T-cell (primary cell): ENCODE data around the gene UVRAG. TPM values are rescaled to one million over a fixed set of nuclear protein-coding genes. Genes with fewer than 3 reads are reported as not detected.

ENCODE experiments used
- ATAC-seq, 4 experiments: fragments of 200-7000 bp in 3 of 4; fragments of 150-1000 bp in 1 of 4; cut with Tn5 transposase; replicated peaks in 1 of 4; 1 replicate in 3 of 4; 2 replicates in 1 of 4; pipeline ENCODE4 v1.10.0; 2021; ENCODE audit warnings: moderate library complexity in 3 of 4, mild to moderate bottlenecking in 2 of 4, moderate number of reproducible peaks in 1 of 4
- CTCF ChIA-PET, 2 donors: fragments of 300-600 bp; sonication (Branson Sonifier 250); formaldehyde crosslinking; loops; one replicate each; lab custom pipeline; 2022; ENCODE audit warnings: antibody characterized with exemption in 2 of 2; lab: Charles Lee
- POLR2A ChIA-PET, 2 donors: fragments of 300-600 bp; sonication (Branson Sonifier 250); formaldehyde crosslinking; loops; one replicate each; lab custom pipeline; 2022; ENCODE audit warnings: antibody characterized with exemption in 2 of 2; lab: Charles Lee
- DNase-seq, 35 experiments: peaks; one replicate each; pipeline versions ENCODE4 v3.0.0 to v3.0.0-alpha.2; 2013 to 2023
- H3K27ac ChIP-seq: one replicate; pipeline ENCODE4 v1.5.1; 2013; ENCODE audit warnings: low read length
- H3K27me3 ChIP-seq, 2 experiments: replicated peaks in 1 of 2; 1 replicate in 1 of 2; 2 replicates in 1 of 2; pipeline versions ENCODE4 v1.6.1 to v1.7.0; 2013; ENCODE audit warnings: low read length in 1 of 2, mixed read lengths in 1 of 2; ENCODE audit not compliant: control insufficient read depth in 2 of 2, insufficient read depth in 2 of 2; ENCODE audit errors: extremely low read depth in 1 of 2
- H3K36me3 ChIP-seq, 2 donors: 1 replicate in 1 of 2; 2 replicates in 1 of 2; pipeline versions ENCODE4 v1.6.1 to v1.7.0; 2013; ENCODE audit warnings: low read length in 1 of 2; ENCODE audit not compliant: control insufficient read depth in 2 of 2, insufficient read depth in 1 of 2; ENCODE audit errors: extremely low read depth in 1 of 2
- H3K4me1 ChIP-seq, 2 experiments: 1 replicate in 1 of 2; 2 replicates in 1 of 2; pipeline versions ENCODE4 v1.6.1 to v1.7.0; 2013; ENCODE audit warnings: low read length in 2 of 2, mixed read lengths in 1 of 2; ENCODE audit not compliant: insufficient read depth in 2 of 2, control insufficient read depth in 1 of 2; ENCODE audit errors: extremely low read depth in 1 of 2
- H3K4me3 ChIP-seq, 2 donors: 1 replicate in 1 of 2; 2 replicates in 1 of 2; pipeline versions ENCODE4 v1.5.1 to v1.7.0; 2013; ENCODE audit warnings: mild to moderate bottlenecking in 2 of 2, low read length in 1 of 2, moderate library complexity in 1 of 2; ENCODE audit not compliant: control insufficient read depth in 1 of 2; ENCODE audit errors: extremely low read depth in 1 of 2
- H3K9me3 ChIP-seq: 2 replicates; pipeline ENCODE4 v1.7.0; 2013
- H3K27ac Mint-ChIP-seq, 2 donors: one replicate each; pipeline ENCODE4 v1.8.0; 2020 to 2021; ENCODE audit warnings: mild to moderate bottlenecking in 2 of 2, mixed read lengths in 2 of 2
- H3K27me3 Mint-ChIP-seq, 2 donors: one replicate each; pipeline ENCODE4 v1.8.0; 2021 to 2022; ENCODE audit warnings: mixed read lengths in 2 of 2
- H3K36me3 Mint-ChIP-seq: one replicate; pipeline ENCODE4 v1.8.0; 2021; ENCODE audit warnings: mixed read lengths
- H3K4me1 Mint-ChIP-seq, 3 donors: one replicate each; pipeline ENCODE4 v1.8.0; 2020 to 2022; ENCODE audit warnings: mixed read lengths in 3 of 3, mild to moderate bottlenecking in 1 of 3
- H3K4me3 Mint-ChIP-seq, 3 donors: one replicate each; pipeline ENCODE4 v1.8.0; 2020 to 2022; ENCODE audit warnings: mild to moderate bottlenecking in 3 of 3, mixed read lengths in 3 of 3, moderate library complexity in 3 of 3
- H3K9me3 Mint-ChIP-seq, 3 donors: one replicate each; pipeline ENCODE4 v1.8.0; 2020 to 2022; ENCODE audit warnings: mixed read lengths in 3 of 3
- WGBS: methylation state at CpG from one replicate; pipeline ENCODE4 v1.1.5; 2013; ENCODE audit warnings: missing lambda C conversion rate; ENCODE audit not compliant: insufficient coverage; 5-methylcytosine and 5-hydroxymethylcytosine counted together
- total RNA-seq, 35 experiments: library from RNA in 6 of 35; stranded (reverse) in 6 of 35; fragments of 120-200 nt in 1 of 35; gene quantifications; one replicate each; pipeline versions ENCODE4 v1.2.1 to v1.2.4 and lab custom pipeline; 2013 to 2026

The UVRAG gene
- total RNA-seq, 5 donors from 2014 or later (not counting 1 experiment from before 2014, with no cell fraction given): 22.4 to 32.8 (median 27.6) TPM

GRCh38 chr11:75939516-75939915 is 124.5 kb downstream of the UVRAG start:
- Histone ChIP-seq H3K4me3 (no peak overlapping the region), H3K36me3 (no peaks in the 10 kb centered on the region), H3K9me3 (no peaks in the 10 kb centered on the region), H3K4me1 (no peaks in the 10 kb centered on the region), H3K27ac (no peak overlapping the region), H3K27me3 (no peaks in the 10 kb centered on the region)
- H3K36me3 Mint-ChIP-seq: peaks cover 7% of the 10 kb centered on the region
- H3K27me3 Mint-ChIP-seq: no peaks in the 10 kb centered on the region
- peaks cover 4 to 12% (median 8%) of the 10 kb centered on the region in 3 donors for H3K4me1 Mint-ChIP-seq
- no peak overlapping the region for H3K4me3 Mint-ChIP-seq
- CTCF ChIA-PET: no interaction called here
- POLR2A ChIA-PET: no interaction called here
- no peak overlapping the region for H3K27ac Mint-ChIP-seq
- no peaks in the 10 kb centered on the region for H3K9me3 Mint-ChIP-seq
- DNase-seq (no peak), ATAC-seq (no peak)
- no CpG with 5 or more reads among the region's 1 CpG for WGBS

GRCh38 chr11:75939992-75940391 is 125.0 kb downstream of the UVRAG start:
- Mint-ChIP-seq H3K36me3 (peaks cover 2% of the 10 kb centered on the region), H3K4me1 (peaks cover 0 to 12% (median 9%) of the 10 kb centered on the region in 3 donors), H3K9me3 (no peaks in the 10 kb centered on the region), H3K27me3 (no peaks in the 10 kb centered on the region), H3K4me3 (no peak overlapping the region), H3K27ac (no peak overlapping the region)
- Histone ChIP-seq H3K9me3 (no peaks in the 10 kb centered on the region), H3K27ac (no peak overlapping the region), H3K4me1 (no peaks in the 10 kb centered on the region), H3K36me3 (no peaks in the 10 kb centered on the region), H3K27me3 (no peaks in the 10 kb centered on the region), H3K4me3 (no peak overlapping the region)
- ATAC-seq: no peak
- POLR2A ChIA-PET: no interaction called here
- DNase-seq: no peak
- no CpG with 5 or more reads among the region's 1 CpG for WGBS
- CTCF ChIA-PET: no interaction called here

- Histone ChIP-seq H3K9me3 (no peaks in the 10 kb centered on the region), H3K4me1 (no peaks in the 10 kb centered on the region), H3K27ac (no peak overlapping the region), H3K36me3 (no peaks in the 10 kb centered on the region), H3K4me3 (no peak overlapping the region), H3K27me3 (no peaks in the 10 kb centered on the region)
- ATAC-seq (no peak), DNase-seq (no peak)
- ChIA-PET CTCF (no interaction called here), POLR2A (no interaction called here)
- H3K9me3 Mint-ChIP-seq: no peaks in the 10 kb centered on the region
- H3K27ac Mint-ChIP-seq: no peak overlapping the region
- peaks cover 2% of the 10 kb centered on the region for H3K36me3 Mint-ChIP-seq
- no peak overlapping the region for H3K4me3 Mint-ChIP-seq
- H3K4me1 Mint-ChIP-seq: peaks cover 6 to 15% (median 13%) of the 10 kb centered on the region in 3 donors
- no peaks in the 10 kb centered on the region for H3K27me3 Mint-ChIP-seq
Observed at GRCh38 chr11:75940911-75941310, 125.9 kb downstream of the UVRAG start.

- DNase-seq: no peak
- H3K27ac Mint-ChIP-seq: no peak overlapping the region
- POLR2A ChIA-PET: no interaction called here
- H3K4me3 Mint-ChIP-seq: no peak overlapping the region
- no peaks in the 10 kb centered on the region for H3K9me3 Mint-ChIP-seq
- H3K27me3 ChIP-seq: no peaks in the 10 kb centered on the region
- H3K27ac ChIP-seq: no peak overlapping the region
- CTCF ChIA-PET: no interaction called here
- no peaks in the 10 kb centered on the region for H3K9me3 ChIP-seq
- no peak for ATAC-seq
- H3K36me3 ChIP-seq: no peaks in the 10 kb centered on the region
- no peak overlapping the region for H3K4me3 ChIP-seq
- H3K4me1 Mint-ChIP-seq: peaks cover 18 to 28% (median 19%) of the 10 kb centered on the region in 3 donors
- H3K36me3 Mint-ChIP-seq: no peaks in the 10 kb centered on the region
- H3K27me3 Mint-ChIP-seq: no peaks in the 10 kb centered on the region
- no peaks in the 10 kb centered on the region for H3K4me1 ChIP-seq
- no CpG with 5 or more reads among the region's 3 CpGs for WGBS
Observed at GRCh38 chr11:75944515-75944914, 129.5 kb downstream of the UVRAG start.

GRCh38 chr11:75945446-75945845 is 130.4 kb downstream of the UVRAG start:
- no peak for ATAC-seq
- 89% methylated on average over 1 of the region's 1 CpG for WGBS
- no peak overlapping the region for H3K27ac Mint-ChIP-seq

GRCh38 chr11:75945947-75946346 is 130.9 kb downstream of the UVRAG start:
- no peak for DNase-seq
- Histone ChIP-seq H3K4me1 (no peaks in the 10 kb centered on the region), H3K27ac (no peak overlapping the region), H3K27me3 (no peaks in the 10 kb centered on the region), H3K9me3 (no peaks in the 10 kb centered on the region), H3K36me3 (no peaks in the 10 kb centered on the region), H3K4me3 (no peak overlapping the region)
- H3K27ac Mint-ChIP-seq: no peak overlapping the region
- ChIA-PET CTCF (no interaction called here), POLR2A (interaction anchor here in 1 of 2 donors (0.7 kb wide), 1 partner anchor 25 kb away, joined by 4 read pairs; no protein-coding TSS in a partner anchor)
- no peak overlapping the region for H3K4me3 Mint-ChIP-seq
- WGBS: no CpG with 5 or more reads among the region's 2 CpGs
- no peaks in the 10 kb centered on the region for H3K9me3 Mint-ChIP-seq
- H3K27me3 Mint-ChIP-seq: no peaks in the 10 kb centered on the region
- no peaks in the 10 kb centered on the region for H3K36me3 Mint-ChIP-seq
- peaks cover 20 to 28% (median 21%) of the 10 kb centered on the region in 3 donors for H3K4me1 Mint-ChIP-seq
- no peak for ATAC-seq

More at GRCh38 chr11:75945446-75945845, 130.4 kb downstream of the UVRAG start:
- ChIA-PET CTCF (no interaction called here), POLR2A (interaction anchor here in 1 of 2 donors (0.7 kb wide), 1 partner anchor 26 kb away, joined by 4 read pairs; no protein-coding TSS in a partner anchor)
- no peak for DNase-seq
- no peaks in the 10 kb centered on the region for H3K36me3 ChIP-seq
- H3K4me1 ChIP-seq: no peaks in the 10 kb centered on the region
- no peaks in the 10 kb centered on the region for H3K9me3 ChIP-seq
- H3K4me1 Mint-ChIP-seq: peaks cover 18 to 28% (median 21%) of the 10 kb centered on the region in 3 donors
- no peak overlapping the region for H3K4me3 ChIP-seq
- no peaks in the 10 kb centered on the region for H3K27me3 ChIP-seq
- H3K9me3 Mint-ChIP-seq: no peaks in the 10 kb centered on the region
- H3K27me3 Mint-ChIP-seq: no peaks in the 10 kb centered on the region
- H3K27ac ChIP-seq: no peak overlapping the region
- no peak overlapping the region for H3K4me3 Mint-ChIP-seq
- H3K36me3 Mint-ChIP-seq: no peaks in the 10 kb centered on the region
